AG09309 (cell line): ENCODE results near the gene IGFL2.
"Not testable (repeated sequence)": the region's sequence is repeated elsewhere in the genome, so short reads cannot be mapped to it uniquely, and the experiment has no call there.

ENCODE experiments used
- DNase-seq: peaks from one replicate; pipeline ENCODE4 v3.0.0-alpha.2; 2010; ENCODE audit warnings: low read depth
- H3K4me3 ChIP-seq: 2 replicates; pipeline ENCODE4 v1.5.1; 2011; ENCODE audit warnings: mild to moderate bottlenecking, low read depth, low read length, moderate library complexity; ENCODE audit not compliant: control insufficient read depth
- CTCF ChIP-seq: IDR thresholded peaks from 2 replicates; pipeline ENCODE4 v1.5.1; 2011; ENCODE audit warnings: mild to moderate bottlenecking, low read depth, low read length, inconsistent platforms; ENCODE audit not compliant: insufficient read depth, control insufficient read depth; ENCODE audit errors: missing control alignments

Gene IGFL2

GRCh38 chr19:46193678-46194077, 45.6 kb downstream of the IGFL2 start:
- H3K4me3 ChIP-seq, result no peak overlapping the region
- no peak for DNase-seq
- no peak for TF ChIP-seq CTCF

- H3K4me3 ChIP-seq, result no peak overlapping the region
- TF ChIP-seq CTCF, result no peak
- DNase-seq, result no peak
These were observed 47.1 kb downstream of the IGFL2 start for GRCh38 chr19:46195104-46195503.

- DNase-seq, H3K4me3 ChIP-seq: not testable (repeated sequence)
These were observed 47.9 kb downstream of the IGFL2 start for GRCh38 chr19:46195919-46196318.

GRCh38 chr19:46196410-46197124, 48.5 kb downstream of the IGFL2 start:
- no peak overlapping the region for H3K4me3 ChIP-seq
- TF ChIP-seq CTCF, result no peak
- DNase-seq, result no peak

GRCh38 chr19:46197314-46198070, 49.5 kb downstream of the IGFL2 start:
- no peak for TF ChIP-seq CTCF
- H3K4me3 ChIP-seq, result no peak overlapping the region
- no peak for DNase-seq

- no peak for TF ChIP-seq CTCF
- H3K4me3 ChIP-seq, result no peak overlapping the region
- DNase-seq, result no peak
These were observed 50.7 kb downstream of the IGFL2 start for GRCh38 chr19:46198756-46199155.
